HL-60 (cell line): ENCODE measurements around the gene MIF4GD.

ENCODE experiments used
- DNase-seq, 2 experiments: peaks; one replicate each; pipeline ENCODE4 v3.0.0-alpha.2; 2010 to 2020; ENCODE audit warnings: low read depth in 1 of 2, low spot score in 1 of 2
- H3K27ac ChIP-seq: fragments of 250-450 bp; sonication (Bioruptor Pico); replicated peaks from 2 replicates; pipeline ENCODE4 v1.5.1; 2020; ENCODE audit warnings: mild to moderate bottlenecking, moderate library complexity
- H3K27me3 ChIP-seq: fragments of 250-450 bp; sonication (Bioruptor Pico); 2 replicates; pipeline ENCODE4 v1.5.1; 2021; ENCODE audit warnings: mild to moderate bottlenecking, moderate library complexity; ENCODE audit not compliant: insufficient read depth, poor library complexity, severe bottlenecking
- H3K4me3 ChIP-seq: replicated peaks from 2 replicates; pipeline ENCODE4 v1.5.1; 2011; ENCODE audit warnings: mild to moderate bottlenecking, control low read depth, low read length; ENCODE audit not compliant: insufficient read depth
- GABPA ChIP-seq: IDR thresholded peaks from 2 replicates; pipeline ENCODE4 v1.6.1; 2012; ENCODE audit warnings: low read depth
- POLR2AphosphoS5 ChIP-seq: IDR thresholded peaks from 2 replicates; pipeline ENCODE4 v1.6.1; 2012; ENCODE audit warnings: low read depth
- REST ChIP-seq: IDR thresholded peaks from 2 replicates; pipeline ENCODE4 v1.6.1; 2012; ENCODE audit warnings: low read depth; ENCODE audit not compliant: insufficient replicate concordance
- SPI1 ChIP-seq: IDR thresholded peaks from 2 replicates; pipeline ENCODE4 v1.6.1; 2012; ENCODE audit warnings: low read depth, mild to moderate bottlenecking, borderline replicate concordance
- TF ChIP-seq, protein P1 (sequence below): IDR thresholded peaks from one replicate; pipeline ENCODE4 v1.5.1; 2011; ENCODE audit warnings: low read length, control low read depth, inconsistent platforms; ENCODE audit not compliant: insufficient read depth

Gene MIF4GD

GRCh38 chr17:75265614-75266315 lies 5.3 kb downstream of the MIF4GD start:
- Histone ChIP-seq H3K27me3 (no peaks in the 10 kb centered on the region), H3K4me3 (no peak overlapping the region), H3K27ac (peak overlapping the region; percentile 76)
- DNase-seq = peak in 1 of 2 experiments; percentile 84
- peak; percentile 56; the same call in 1 of the 2 replicates for TF ChIP-seq POLR2AphosphoS5
- TF ChIP-seq, protein P1, sequence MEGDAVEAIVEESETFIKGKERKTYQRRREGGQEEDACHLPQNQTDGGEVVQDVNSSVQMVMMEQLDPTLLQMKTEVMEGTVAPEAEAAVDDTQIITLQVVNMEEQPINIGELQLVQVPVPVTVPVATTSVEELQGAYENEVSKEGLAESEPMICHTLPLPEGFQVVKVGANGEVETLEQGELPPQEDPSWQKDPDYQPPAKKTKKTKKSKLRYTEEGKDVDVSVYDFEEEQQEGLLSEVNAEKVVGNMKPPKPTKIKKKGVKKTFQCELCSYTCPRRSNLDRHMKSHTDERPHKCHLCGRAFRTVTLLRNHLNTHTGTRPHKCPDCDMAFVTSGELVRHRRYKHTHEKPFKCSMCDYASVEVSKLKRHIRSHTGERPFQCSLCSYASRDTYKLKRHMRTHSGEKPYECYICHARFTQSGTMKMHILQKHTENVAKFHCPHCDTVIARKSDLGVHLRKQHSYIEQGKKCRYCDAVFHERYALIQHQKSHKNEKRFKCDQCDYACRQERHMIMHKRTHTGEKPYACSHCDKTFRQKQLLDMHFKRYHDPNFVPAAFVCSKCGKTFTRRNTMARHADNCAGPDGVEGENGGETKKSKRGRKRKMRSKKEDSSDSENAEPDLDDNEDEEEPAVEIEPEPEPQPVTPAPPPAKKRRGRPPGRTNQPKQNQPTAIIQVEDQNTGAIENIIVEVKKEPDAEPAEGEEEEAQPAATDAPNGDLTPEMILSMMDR = no peak

DNA sequence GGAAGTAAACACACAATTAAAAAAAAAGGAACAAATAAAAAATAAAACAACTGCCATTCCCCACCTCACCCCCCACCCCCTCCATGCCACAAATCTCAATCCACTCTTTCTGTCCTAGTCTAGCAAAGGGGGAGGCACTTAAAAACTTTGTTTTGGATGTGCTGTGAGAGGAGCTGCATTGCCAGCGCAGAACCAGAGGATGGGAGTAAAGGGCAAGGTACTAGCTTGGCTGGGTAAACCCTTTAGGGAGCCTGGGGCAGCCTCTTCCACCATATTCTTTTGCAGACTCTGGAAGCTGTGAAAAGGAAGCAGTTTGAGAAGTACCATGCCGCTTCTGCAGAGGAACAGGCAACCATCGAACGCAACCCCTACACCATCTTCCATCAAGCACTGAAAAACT lies 8.0 kb downstream of the MIF4GD start:
- H3K27ac ChIP-seq = peak overlapping the region; percentile 100
- H3K27me3 ChIP-seq = no peaks in the 10 kb centered on the region
- TF ChIP-seq SPI1 = no peak
- TF ChIP-seq, protein P1 = peak; percentile 41
- DNase-seq = peak in 1 of 2 experiments; percentile 55
- peak overlapping the region; percentile 80; the same call in 1 of the 2 replicates for H3K4me3 ChIP-seq

DNA sequence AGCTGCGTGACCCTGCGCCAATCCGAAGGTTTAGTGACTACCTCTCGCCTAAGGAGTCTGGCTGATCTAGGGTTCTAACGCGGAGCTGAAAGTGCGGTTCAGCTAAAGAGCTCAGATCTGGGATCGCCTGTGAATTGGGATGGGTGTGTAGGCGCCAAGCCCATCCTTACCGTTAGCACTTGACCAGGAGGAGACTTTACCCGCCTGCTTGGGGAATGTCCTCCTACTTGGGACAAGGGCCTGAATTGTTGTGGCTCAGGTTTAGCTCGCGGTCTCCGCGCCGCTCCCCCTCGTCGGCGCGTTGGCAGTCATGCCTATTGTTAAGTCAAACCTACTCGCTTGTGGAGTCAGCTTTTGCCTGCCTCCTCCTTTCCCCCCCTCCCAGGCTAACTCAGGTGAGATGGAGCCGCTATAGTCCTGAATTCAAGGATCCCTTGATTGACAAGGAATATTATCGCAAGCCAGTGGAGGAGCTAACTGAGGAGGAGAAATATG lies 8.9 kb downstream of the MIF4GD start:
- no peak for DNase-seq
- TF ChIP-seq REST (no peak), GABPA (no peak), SPI1 (no peak), POLR2AphosphoS5 (no peak)
- TF ChIP-seq, protein P1 = no peak
- Histone ChIP-seq H3K27ac (peak overlapping the region; percentile 100), H3K4me3 (peak overlapping the region; percentile 80), H3K27me3 (no peaks in the 10 kb centered on the region)

DNA sequence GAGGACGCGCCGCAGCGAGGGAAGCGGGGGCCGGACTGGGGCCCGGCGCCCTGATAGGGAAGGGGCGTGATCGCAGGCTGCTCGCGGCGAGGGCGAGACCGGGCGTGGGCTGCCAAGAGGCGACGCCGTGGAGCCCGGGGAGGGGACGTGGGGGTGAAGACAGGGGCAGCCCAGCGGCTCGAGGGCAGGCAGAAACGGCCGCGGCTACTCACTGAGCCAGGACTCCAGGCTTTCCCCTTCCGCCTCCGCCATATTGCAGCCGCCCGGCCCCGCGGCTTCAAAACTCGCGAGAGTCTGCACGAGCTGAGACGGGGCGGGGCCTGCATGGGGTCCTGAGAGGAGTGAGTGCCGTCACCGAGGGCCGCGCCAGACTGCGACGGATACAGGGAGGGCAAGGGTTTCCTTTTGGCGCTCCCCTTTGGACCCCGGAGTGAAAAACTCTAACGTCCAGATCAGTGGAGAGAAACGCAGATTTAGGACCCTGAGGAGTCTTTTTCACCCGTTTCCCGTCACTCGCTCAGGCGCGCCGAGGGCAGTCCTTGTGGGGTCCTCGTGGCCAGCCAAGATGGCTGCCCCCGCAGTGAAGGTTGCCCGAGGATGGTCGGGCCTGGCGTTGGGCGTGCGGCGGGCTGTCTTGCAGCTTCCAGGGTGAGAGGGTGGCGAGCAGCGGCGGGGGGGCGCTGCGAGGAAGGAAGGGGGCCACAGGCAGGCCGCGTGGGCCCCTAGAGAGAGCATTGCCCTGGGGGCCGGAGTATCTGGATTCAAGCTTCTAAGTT lies 9.5 kb downstream of the MIF4GD start, which contains the start of the genes GGA3 and MRPS7:
TSS of gene GGA3 (minus strand) at position 271 of the 776 bp plus-strand sequence. CDS start at position 252, 19 bp downstream.
TSS of gene MRPS7 (plus strand) at position 544 of the 776 bp plus-strand sequence. CDS start at position 566, 22 bp downstream.
- no peaks in the 10 kb centered on the region for H3K27me3 ChIP-seq
- TF ChIP-seq GABPA (no peak), REST (peak; percentile 55), POLR2AphosphoS5 (peak; percentile 72), SPI1 (no peak)
- TF ChIP-seq, protein P1 = no peak
- H3K4me3 ChIP-seq = peak within 1 kb of the TSS; percentile 80
- H3K27ac ChIP-seq = peak within 1 kb of the TSS; percentile 100
- DNase-seq = peak; percentile 89 to 95
